ENCODE results near the gene MOB1A. TPM values are rescaled to one million over a fixed set of nuclear protein-coding genes. Genes with fewer than 3 reads are reported as not detected.
A peak's percentile ranks its signal among the peaks of the same experiment; 100 is the strongest.

Gene MOB1A
- total RNA-seq, 1 experiment from 2014 or later: 132 TPM

GRCh38 chr2:74149247-74149525 is 29.5 kb downstream of the MOB1A start:
- H3K36me3 ChIP-seq (ENCODE audit: control insufficient read depth in 1 of 2, insufficient read depth in 2 of 2, low read length in 2 of 2): peaks cover 0 to 14% of the 10 kb centered on the region in 2 experiments; a peak in 2 of 4 replicates
- no peaks in the 10 kb centered on the region for H3K27me3 ChIP-seq (ENCODE audit: insufficient read depth, low read length)
- no peaks in the 10 kb centered on the region for H3K9me2 ChIP-seq (ENCODE audit: insufficient read depth)
- TF ChIP-seq ZFX (IDR thresholded peaks at IDR 0.05): no peak
- intact Hi-C loops (cut with micrococcal nuclease): loop anchor here (5.0 kb wide), 1 partner anchor 312 kb away; no protein-coding TSS in a partner anchor
- H3K4me1 ChIP-seq (ENCODE audit: control insufficient read depth in 1 of 2, insufficient read depth in 2 of 2, low read length in 2 of 2): peaks cover 5 to 17% of the 10 kb centered on the region in 2 experiments; a peak in 3 of 4 replicates
- ChIA-PET RAD21 (ENCODE audit: low non-redundant PET in 1 of 2, low total read pairs in 2 of 2, uncharacterized antibody in 2 of 2, unreplicated experiment in 2 of 2) (interaction anchor here in 1 of 2 experiments (2.5 kb wide), 1 partner anchor 322 kb away, joined by 6 read pairs; no protein-coding TSS in a partner anchor), CTCF (interaction anchor here (0.7 to 1.0 kb wide), 2 partner anchors 325 to 469 kb away, joined by 3 to 6 read pairs; no protein-coding TSS in a partner anchor), POLR2A (no interaction called here)
- no peaks in the 10 kb centered on the region for H4K20me1 ChIP-seq (ENCODE audit: insufficient read depth)
- peaks cover 16% of the 10 kb centered on the region for H3K79me2 ChIP-seq (ENCODE audit: insufficient read depth, low read length)
- no peak for ATAC-seq
- no peak overlapping the region for H3K9ac ChIP-seq (ENCODE audit: low read length)
- DNase-seq (ENCODE audit: low read depth, low spot score): no peak
- no peak overlapping the region for H3K4me2 ChIP-seq (ENCODE audit: low read length)
- no peak overlapping the region for H3K27ac ChIP-seq (ENCODE audit: low read depth, low read length)
- no peak overlapping the region for H3K4me3 ChIP-seq (replicated peaks in 1 of 2; ENCODE audit: low read depth in 1 of 2, low read length in 2 of 2)
- H3K9me3 ChIP-seq (ENCODE audit: control insufficient read depth in 1 of 2, insufficient read depth in 1 of 2, low read depth in 1 of 2, low read length in 2 of 2): no peaks in the 10 kb centered on the region
- H2AFZ ChIP-seq (ENCODE audit: low read depth, low read length, poor library complexity, severe bottlenecking): no peak overlapping the region
- no TSS peak for BruUV-seq (replicated peaks)

- H3K27ac ChIP-seq (ENCODE audit: low read depth, low read length): peak overlapping the region; percentile 27; the same call in 1 of the 2 replicates
Measured at GRCh38 chr2:74148457-74149246, 30.0 kb downstream of the MOB1A start.

More at GRCh38 chr2:74148457-74149246, 30.0 kb downstream of the MOB1A start:
- DNase-seq (ENCODE audit: low read depth, low spot score) (no peak), ATAC-seq (no peak; the same call in 1 of the 2 replicates)
- Histone ChIP-seq H3K4me2 (ENCODE audit: low read length) (peak overlapping the region; percentile 84), H4K20me1 (ENCODE audit: insufficient read depth) (no peaks in the 10 kb centered on the region), H3K9ac (ENCODE audit: low read length) (no peak overlapping the region), H3K79me2 (ENCODE audit: insufficient read depth, low read length) (peaks cover 16% of the 10 kb centered on the region), H3K27me3 (ENCODE audit: insufficient read depth, low read length) (no peaks in the 10 kb centered on the region), H3K36me3 (ENCODE audit: control insufficient read depth in 1 of 2, insufficient read depth in 2 of 2, low read length in 2 of 2) (peaks cover 0 to 12% of the 10 kb centered on the region in 2 experiments; a peak in 2 of 4 replicates), H3K9me2 (ENCODE audit: insufficient read depth) (no peaks in the 10 kb centered on the region), H3K4me1 (ENCODE audit: control insufficient read depth in 1 of 2, insufficient read depth in 2 of 2, low read length in 2 of 2) (peaks cover 5 to 17% of the 10 kb centered on the region in 2 experiments; a peak in 3 of 4 replicates), H2AFZ (ENCODE audit: low read depth, low read length, poor library complexity, severe bottlenecking) (no peak overlapping the region), H3K9me3 (ENCODE audit: control insufficient read depth in 1 of 2, insufficient read depth in 1 of 2, low read depth in 1 of 2, low read length in 2 of 2) (no peaks in the 10 kb centered on the region), H3K4me3 (replicated peaks in 1 of 2; ENCODE audit: low read depth in 1 of 2, low read length in 2 of 2) (peak overlapping the region in 1 of 2 experiments; percentile 79; a peak in 2 of 4 replicates)
- BruUV-seq (replicated peaks): no TSS peak
- ChIA-PET RAD21 (ENCODE audit: low non-redundant PET in 1 of 2, low total read pairs in 2 of 2, uncharacterized antibody in 2 of 2, unreplicated experiment in 2 of 2) (no interaction called here), POLR2A (no interaction called here), CTCF (interaction anchor here (0.6 to 1.0 kb wide), 2 partner anchors 10 to 325 kb away, joined by 3 to 6 read pairs; no protein-coding TSS in a partner anchor)
- intact Hi-C loops (cut with micrococcal nuclease): loop anchor here (5.0 kb wide), 1 partner anchor 311 kb away; no protein-coding TSS in a partner anchor
- no peak for TF ChIP-seq ATF3 (IDR thresholded peaks at IDR 0.05)
- no peak for TF ChIP-seq YY1 (IDR thresholded peaks at IDR 0.05; ENCODE audit: extremely low read depth, insufficient replicate concordance, low read depth, low read length)
- TF ChIP-seq TCF7L2 (IDR thresholded peaks at IDR 0.05; ENCODE audit: borderline replicate concordance, extremely low read depth, insufficient read depth, insufficient read length): no peak
- TF ChIP-seq REST (IDR thresholded peaks at IDR 0.05; ENCODE audit: low read depth): no peak
- no peak for TF ChIP-seq JUND (IDR thresholded peaks at IDR 0.05)
- no peak for TF ChIP-seq POLR2A (IDR thresholded peaks at IDR 0.05; ENCODE audit: borderline replicate concordance, extremely low read depth, insufficient read depth, insufficient read length)
- no peak for TF ChIP-seq ELF1 (IDR thresholded peaks at IDR 0.05; ENCODE audit: borderline replicate concordance, low read depth)
